CD4-positive, alpha-beta T cell treated with Interleukin-6 at 100 ng/mL for 8 hours (primary cell): ENCODE measurements around the gene JOSD1.

Experiments
- DNase-seq: peaks from one replicate; pipeline ENCODE4 v3.0.0-alpha.2; 2020; ENCODE audit warnings: mixed read lengths, low spot score

The JOSD1 gene

GRCh38 chr22:38712486-38713207 lies 11.9 kb upstream of the JOSD1 start:
- no peak for DNase-seq

- DNase-seq: no peak
Observed at GRCh38 chr22:38710866-38711265, 10.1 kb upstream of the JOSD1 start.

GRCh38 chr22:38710351-38710750 lies 9.6 kb upstream of the JOSD1 start:
- DNase-seq: no peak

- DNase-seq: no peak
Observed at GRCh38 chr22:38709306-38709705, 8.6 kb upstream of the JOSD1 start.

GRCh38 chr22:38707984-38708383 lies 7.2 kb upstream of the JOSD1 start:
- DNase-seq: no peak

GRCh38 chr22:38707346-38707745 lies 6.6 kb upstream of the JOSD1 start:
- no peak for DNase-seq

- DNase-seq: no peak
Observed at GRCh38 chr22:38706901-38707195, 6.1 kb upstream of the JOSD1 start.

- DNase-seq: peak; percentile 23
Observed at GRCh38 chr22:38706101-38706900, 5.6 kb upstream of the JOSD1 start.

- peak; percentile 100 for DNase-seq
Observed at GRCh38 chr22:38705235-38706100, 4.7 kb upstream of the JOSD1 start, which contains the start of gene GTPBP1. GTPBP1 (plus strand) TSS chr22:38705944; CDS start chr22:38705956, 12 bp downstream.

- no peak for DNase-seq
Observed at GRCh38 chr22:38704654-38705234, 4.0 kb upstream of the JOSD1 start.

GRCh38 chr22:38700270-38700788 lies 414 bp downstream of the JOSD1 start:
- DNase-seq: peak; percentile 13

- DNase-seq: no peak
Observed at GRCh38 chr22:38699784-38700183, 959 bp downstream of the JOSD1 start.

- no peak for DNase-seq
Observed at GRCh38 chr22:38699143-38699542, 1.6 kb downstream of the JOSD1 start.

- DNase-seq: no peak
Observed at GRCh38 chr22:38698407-38699094, 2.2 kb downstream of the JOSD1 start.

GRCh38 chr22:38697425-38698089 lies 3.2 kb downstream of the JOSD1 start:
- no peak for DNase-seq

GRCh38 chr22:38696606-38697424 lies 3.9 kb downstream of the JOSD1 start:
- peak; percentile 45 for DNase-seq

- DNase-seq: no peak
Observed at GRCh38 chr22:38694940-38695339, 5.8 kb downstream of the JOSD1 start.

- DNase-seq: no peak
Observed at GRCh38 chr22:38694049-38694448, 6.7 kb downstream of the JOSD1 start.

GRCh38 chr22:38689651-38690050 lies 11.1 kb downstream of the JOSD1 start:
- no peak for DNase-seq

- DNase-seq: no peak
Observed at GRCh38 chr22:38685761-38686160, 15.0 kb downstream of the JOSD1 start.
